Hematopoietic multipotent progenitor cell treated with erythropoietin and hydrocortisone succinate and interleukin-3 and kit ligand, for 17 days (in vitro differentiated cells): ENCODE data around the gene CABLES2.

Experiments
- DNase-seq: peaks from one replicate; pipeline ENCODE4 v3.0.0-alpha.2; 2015; ENCODE audit warnings: low spot score

Gene CABLES2

DNA sequence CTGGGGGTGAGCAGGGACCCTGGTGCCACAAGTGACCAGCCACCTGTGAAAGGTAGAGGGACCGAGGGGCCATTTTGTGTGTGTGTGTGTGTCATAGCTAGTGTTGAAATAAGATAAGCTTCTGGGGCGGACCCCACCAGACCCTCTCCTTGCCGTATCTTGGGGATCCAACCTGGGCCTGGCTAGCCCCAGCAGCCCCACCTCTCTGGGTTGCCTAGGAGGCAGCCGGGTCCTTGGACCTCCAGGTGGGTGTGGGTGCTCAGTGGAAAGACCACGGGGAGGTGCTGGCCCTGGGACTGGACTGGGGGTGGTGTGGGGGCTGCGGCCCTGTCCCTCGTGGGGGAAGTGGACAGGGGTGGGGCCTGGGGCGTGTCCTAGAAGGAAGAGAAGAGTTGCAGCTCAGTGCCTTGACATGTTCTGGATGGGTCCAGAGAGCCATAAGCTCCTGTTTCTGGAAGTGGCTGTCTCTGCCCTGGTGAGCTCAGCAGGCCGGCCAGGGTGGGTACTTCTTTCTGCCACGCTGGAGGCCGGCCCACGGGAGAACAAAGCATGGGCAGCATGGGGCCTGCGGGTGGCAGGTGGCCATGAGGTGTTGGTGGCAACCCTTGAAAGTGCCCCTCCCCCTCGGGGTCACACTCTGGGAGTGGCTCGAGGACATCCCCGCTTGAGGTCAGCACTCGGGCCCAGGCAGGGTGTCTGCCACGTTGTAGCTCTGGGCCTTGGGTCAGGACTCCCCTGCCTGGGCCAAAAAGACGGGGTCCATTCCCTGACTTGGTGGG lies 11.8 kb upstream of the CABLES2 start:
- peak; percentile 23 for DNase-seq

GRCh38 chr20:62417981-62418708 lies 11.1 kb upstream of the CABLES2 start:
- no peak for DNase-seq

- DNase-seq, result no peak
These were observed 9.9 kb upstream of the CABLES2 start for GRCh38 chr20:62416651-62417637.

DNA sequence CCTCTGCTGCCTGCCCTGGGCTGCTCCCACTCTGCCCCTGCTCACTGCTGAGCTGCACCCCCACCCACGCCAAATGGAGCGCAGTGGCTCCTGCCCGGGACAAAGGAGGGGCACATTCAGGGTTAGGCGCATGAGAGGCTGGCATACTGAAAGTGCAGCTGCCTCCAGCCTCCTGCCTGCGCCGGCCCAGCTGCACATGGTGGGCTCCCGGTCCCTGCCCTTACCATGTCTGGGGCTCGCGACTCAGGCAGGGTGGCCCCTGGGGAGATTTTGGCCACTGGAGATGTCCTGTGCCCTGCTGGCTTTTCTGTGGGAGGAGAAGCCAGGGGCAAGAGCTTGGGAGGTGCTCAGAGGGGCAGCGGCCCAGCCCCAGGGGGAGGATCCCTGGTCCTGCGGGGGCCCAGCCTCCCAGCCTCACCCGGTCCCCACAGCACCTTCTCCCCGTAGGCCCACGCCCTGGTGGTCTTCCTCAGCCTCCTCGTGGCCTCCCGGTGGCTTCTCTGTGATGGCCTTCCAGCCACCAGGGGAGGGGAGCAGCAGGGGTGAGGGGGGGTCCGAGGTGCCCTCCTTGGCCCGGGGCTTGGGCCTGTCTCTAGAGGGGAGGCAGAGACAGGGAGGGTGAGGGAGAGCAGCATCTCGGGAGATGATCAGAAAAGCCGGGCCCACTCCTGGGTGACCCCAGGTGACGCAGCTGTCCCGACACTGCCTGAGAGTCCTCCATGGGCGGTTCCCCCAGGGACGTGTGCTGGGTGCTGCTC lies 8.4 kb upstream of the CABLES2 start:
- DNase-seq, result no peak

DNA sequence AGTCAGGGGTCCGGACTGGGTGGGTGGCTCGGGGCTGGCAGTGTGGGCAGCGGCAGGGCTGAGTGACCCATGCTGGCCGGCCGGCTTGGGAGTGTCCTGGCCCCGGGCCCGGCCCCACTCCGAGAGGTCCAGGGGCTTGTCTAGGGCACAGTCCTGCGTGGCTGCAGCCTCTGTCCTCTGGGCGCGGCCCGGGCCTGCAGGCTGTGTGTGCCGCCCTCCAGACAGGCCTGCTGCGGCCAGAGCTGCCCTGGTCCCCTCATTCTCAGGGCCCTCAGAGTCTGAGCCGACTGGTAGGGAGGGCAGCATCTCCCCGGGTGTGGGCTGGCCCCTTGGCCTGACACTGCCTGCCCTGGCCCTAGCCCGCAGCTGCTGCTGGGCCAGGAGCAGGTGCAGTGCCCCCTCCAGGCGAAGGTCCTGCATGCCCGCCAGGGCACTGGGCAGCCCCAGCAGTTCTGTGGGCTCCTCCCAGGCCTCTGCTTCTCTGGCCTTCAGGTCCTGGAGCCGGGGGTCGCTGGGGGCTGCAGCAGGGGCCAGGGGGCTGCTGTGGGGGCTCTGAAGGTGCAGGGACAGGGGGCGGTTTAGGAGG lies 6.9 kb upstream of the CABLES2 start:
- DNase-seq, result no peak

- no peak for DNase-seq
These were observed 6.0 kb upstream of the CABLES2 start for GRCh38 chr20:62413025-62413570.

GRCh38 chr20:62412194-62413024 lies 5.3 kb upstream of the CABLES2 start:
- DNase-seq, result no peak

- DNase-seq, result no peak
These were observed 4.6 kb upstream of the CABLES2 start for GRCh38 chr20:62411479-62412193.

GRCh38 chr20:62410746-62411478 lies 3.8 kb upstream of the CABLES2 start:
- no peak for DNase-seq

- peak; percentile 63 for DNase-seq
These were observed 3.1 kb upstream of the CABLES2 start for GRCh38 chr20:62409931-62410745.

DNA sequence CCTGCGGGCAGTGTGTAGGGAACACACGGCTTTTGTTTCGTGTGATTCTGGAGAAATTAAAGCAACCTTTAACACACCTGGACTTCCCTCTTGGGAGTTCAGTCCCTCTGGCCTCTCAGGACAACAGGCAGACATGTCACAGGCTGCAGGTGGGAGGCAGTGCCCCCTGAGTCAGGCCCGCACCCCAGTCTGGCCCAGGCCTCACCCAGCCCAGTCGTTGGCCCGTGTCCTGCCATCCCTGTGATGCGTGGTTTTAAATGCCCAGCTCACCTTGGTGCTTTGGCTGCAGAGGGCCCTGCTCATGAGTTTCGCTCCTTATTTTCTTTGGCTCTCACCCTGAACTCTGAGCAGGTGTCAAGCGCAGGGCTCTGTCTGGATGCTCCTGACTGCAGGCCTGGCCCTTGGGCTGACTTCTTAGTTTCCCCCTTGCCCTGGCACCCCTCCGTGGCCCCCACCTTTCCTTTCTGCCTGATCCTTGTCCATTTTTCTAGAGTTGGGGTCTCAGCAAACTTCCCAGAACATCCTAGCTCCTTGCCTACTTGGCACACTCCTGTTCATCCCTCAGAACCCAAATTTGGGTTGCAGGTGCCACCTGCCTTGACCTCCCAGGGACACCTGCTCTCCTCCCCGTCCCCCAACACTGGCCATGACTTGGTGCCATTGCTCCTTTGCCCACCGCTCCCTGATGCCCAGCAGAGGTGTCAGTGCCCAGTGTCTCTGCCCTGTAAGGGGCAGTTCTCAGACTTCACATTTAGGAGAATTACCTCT lies 2.2 kb upstream of the CABLES2 start:
- no peak for DNase-seq

GRCh38 chr20:62408640-62409039 lies 1.6 kb upstream of the CABLES2 start:
- DNase-seq, result no peak

- no peak for DNase-seq
These were observed 970 bp upstream of the CABLES2 start for GRCh38 chr20:62408055-62408454.

- DNase-seq, result peak; percentile 10
These were observed 379 bp downstream of the CABLES2 start for GRCh38 chr20:62406635-62407176.

- DNase-seq, result no peak
These were observed 1.0 kb downstream of the CABLES2 start for GRCh38 chr20:62405981-62406513.
